GM03348 (cell line): Measurements from ENCODE around the gene BBLN.

ENCODE experiments used
- DNase-seq: peaks from one replicate; pipeline ENCODE4 v3.0.0; 2012; ENCODE audit warnings: low spot score

Gene BBLN

DNA sequence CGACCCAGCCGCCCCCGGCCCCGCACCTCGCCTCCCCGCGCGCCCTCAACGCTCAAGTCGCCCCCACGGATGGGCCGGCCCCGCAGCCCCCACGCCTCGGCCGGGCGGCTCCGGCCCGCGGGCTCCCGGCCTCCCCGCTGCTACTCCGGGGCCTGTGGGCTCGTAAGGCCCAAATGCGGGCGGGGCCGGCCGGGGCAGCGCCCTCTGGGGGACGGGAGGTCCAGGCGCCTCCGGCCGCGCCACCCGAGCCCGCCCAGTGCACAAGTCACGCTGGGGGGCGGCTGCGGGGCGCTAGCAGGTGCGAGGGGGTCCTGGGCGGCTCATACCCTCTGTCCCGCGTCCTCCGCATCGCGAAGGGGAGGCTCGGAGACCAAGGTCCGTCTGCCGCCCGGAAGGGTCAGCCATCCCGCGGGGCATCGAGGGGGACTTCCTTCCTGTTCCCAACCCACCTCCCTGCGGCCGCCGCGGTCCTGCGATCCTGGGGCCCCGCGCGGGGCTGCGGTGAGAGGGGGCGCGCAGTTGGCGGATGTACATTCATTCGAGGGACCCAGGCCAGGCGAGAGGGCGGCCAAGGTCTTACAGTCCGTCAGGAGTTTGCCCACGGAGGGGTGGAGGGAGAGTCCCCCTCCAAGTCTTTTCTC is 31.5 kb downstream of the BBLN start, which contains the start of gene CIZ1:
Gene CIZ1, minus strand, starts transcription at position 167 of the 641 bp plus-strand sequence. CDS start 715 bp downstream, outside the sequence.
- peak; percentile 96 for DNase-seq

DNA sequence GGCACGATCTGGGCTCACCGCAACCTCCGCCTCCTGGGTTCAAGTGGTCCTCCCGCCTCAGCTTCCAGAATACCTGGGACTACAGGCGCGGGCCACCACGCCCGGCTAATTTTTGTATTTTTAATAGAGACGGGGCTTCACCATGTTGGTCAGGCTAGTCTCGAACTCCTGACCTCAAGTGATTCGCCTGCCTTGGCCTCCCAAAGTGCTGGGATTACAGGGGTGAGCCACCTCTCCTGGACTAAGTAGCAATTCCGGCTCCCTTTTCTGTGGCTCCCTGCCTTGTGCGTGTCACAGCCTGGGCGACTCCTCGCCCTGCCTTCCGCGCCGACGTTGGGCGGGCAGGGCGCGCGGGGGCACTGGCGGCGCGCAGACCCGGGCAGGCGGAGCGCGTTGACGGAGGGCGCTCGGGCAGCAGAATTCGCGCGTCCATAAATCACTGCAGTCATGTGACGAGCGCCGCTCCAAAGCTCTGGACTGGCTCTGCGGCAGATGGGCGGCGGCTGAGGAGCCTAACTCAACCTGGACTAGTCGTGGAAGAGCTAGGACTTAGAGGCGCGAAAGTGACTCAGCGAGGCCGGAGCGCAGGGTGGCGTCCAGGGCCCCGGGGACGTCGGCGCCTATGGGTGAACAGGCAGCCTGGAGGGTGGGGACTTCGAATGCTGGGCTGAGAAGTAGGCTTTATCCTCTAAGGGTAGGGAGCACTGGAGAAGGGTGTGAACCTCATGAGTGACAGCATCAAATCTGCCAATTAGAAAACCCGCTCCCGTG is 32.7 kb downstream of the BBLN start:
- peak; percentile 92 for DNase-seq

DNA sequence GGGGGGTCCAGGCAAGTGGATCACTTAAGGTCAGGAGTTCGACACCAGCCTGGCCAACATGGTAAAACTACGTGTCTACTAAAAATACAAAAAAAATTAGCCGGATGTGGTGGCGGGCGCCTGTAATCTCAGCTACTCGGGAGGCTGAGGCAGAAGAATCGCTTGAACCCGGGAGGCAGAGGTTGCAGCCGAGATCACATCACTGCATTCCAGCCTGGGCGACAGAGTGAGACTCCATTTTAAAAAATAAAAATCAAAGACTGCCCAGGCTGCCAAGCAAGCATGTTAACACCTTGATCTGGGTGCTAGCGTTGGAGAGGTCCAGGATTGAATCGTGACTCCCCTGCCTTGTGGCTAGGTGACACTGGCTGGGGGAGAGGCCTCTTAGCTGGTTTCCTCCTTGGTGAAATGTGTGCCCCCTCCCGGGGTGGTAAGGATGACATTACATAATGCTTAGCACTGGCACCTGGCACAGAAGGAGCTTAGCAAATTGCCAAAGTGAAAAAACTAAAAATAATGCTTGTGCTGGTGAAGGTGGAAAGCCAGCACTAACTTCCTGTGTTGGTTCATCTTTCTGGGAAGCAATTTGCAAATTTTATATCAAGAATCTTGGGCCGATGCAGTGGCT is 33.5 kb downstream of the BBLN start:
- no peak for DNase-seq

DNA sequence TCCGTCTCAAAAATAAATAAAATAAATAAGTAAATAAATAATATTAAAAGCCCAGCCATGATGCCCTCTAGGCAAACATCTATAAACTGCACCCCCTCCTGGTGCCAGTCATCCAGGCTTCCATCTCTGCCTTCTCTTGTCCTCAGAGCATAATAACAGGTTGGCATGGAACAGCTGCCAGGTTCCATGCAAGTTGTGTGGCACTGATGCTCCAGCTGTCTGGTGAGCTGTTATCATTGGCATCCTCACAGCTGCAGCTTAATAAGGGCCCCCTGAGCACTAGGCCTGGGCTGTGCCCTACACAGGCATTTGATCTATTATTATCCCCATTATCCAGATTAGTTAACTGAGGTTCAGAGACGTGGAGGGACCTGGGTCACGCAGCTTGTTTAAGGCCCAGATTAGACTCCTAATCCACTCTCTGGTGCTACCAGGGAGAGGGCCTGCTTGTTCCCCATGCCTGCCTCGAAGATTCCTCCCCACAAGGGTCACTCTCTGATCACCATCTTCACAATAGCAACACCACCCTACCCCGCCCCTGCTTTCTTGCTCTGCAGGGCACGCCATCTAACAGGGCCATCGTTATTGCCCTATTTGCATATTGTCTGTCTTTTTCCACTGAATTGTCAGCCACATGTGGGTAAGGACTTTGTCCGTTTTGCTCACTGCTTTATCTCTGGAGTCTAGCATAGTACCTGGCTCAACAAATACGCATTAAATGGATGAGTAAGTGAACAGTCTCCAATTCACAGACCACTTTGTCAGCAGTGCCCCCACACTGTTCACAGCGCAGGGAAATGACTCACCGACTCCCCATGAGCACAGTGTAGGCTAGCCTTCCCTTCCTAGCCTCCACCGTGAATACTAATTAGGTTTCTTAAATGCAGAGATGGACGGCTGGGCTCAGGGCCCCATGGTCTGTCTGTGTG is 41.6 kb downstream of the BBLN start:
- no peak for DNase-seq

DNA sequence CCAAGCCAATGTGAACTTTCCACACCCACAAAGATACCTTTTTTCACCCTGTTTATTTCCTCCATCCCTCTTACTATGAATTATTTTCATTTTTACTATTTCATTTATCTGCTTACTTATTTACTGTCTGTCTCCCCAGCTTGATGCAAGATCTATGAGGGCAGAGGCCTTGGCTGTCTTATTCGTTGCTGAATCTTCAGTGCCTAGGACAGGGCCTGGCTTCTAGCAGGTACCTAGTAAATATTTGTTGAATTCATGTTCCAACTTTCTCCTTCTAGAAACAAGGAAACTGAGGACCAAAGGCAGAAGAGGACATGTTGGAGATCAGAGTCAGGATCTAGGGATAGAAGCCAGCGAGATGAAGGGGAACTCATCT is 42.6 kb downstream of the BBLN start:
- no peak for DNase-seq

DNA sequence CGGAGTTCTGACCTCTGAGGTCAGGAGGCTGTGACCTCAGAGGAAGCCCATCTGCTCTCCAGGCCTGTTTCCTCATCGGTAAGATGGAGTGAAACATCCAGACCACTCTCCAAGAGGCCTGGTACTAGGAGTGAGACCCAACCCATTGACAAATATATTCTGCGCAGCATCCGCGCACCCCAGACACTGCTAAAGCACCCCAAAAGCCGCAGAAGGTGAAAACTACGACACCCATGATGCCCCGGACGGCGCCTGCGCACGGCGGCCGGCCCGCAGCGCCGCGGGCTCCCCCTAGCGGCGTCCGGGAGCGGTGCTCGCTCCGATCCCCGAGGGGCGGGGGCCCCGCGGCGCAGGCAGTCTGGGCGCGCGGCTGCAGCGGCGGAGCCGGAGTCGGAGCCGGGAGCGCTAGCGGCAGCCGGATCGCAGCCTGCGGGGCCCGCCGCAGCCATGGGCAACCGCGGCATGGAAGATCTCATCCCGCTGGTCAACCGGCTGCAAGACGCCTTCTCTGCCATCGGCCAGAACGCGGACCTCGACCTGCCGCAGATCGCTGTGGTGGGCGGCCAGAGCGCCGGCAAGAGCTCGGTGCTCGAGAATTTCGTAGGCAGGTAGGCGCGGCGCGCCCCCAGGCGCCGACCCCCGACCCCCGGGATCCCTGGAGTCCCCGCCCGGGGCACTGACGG is 43.1 kb downstream of the BBLN start, which contains the start of gene DNM1:
Gene DNM1, plus strand, starts transcription at position 356 of the 683 bp plus-strand sequence. Its CDS starts 92 bp downstream, at position 448.
- peak; percentile 99 for DNase-seq

DNA sequence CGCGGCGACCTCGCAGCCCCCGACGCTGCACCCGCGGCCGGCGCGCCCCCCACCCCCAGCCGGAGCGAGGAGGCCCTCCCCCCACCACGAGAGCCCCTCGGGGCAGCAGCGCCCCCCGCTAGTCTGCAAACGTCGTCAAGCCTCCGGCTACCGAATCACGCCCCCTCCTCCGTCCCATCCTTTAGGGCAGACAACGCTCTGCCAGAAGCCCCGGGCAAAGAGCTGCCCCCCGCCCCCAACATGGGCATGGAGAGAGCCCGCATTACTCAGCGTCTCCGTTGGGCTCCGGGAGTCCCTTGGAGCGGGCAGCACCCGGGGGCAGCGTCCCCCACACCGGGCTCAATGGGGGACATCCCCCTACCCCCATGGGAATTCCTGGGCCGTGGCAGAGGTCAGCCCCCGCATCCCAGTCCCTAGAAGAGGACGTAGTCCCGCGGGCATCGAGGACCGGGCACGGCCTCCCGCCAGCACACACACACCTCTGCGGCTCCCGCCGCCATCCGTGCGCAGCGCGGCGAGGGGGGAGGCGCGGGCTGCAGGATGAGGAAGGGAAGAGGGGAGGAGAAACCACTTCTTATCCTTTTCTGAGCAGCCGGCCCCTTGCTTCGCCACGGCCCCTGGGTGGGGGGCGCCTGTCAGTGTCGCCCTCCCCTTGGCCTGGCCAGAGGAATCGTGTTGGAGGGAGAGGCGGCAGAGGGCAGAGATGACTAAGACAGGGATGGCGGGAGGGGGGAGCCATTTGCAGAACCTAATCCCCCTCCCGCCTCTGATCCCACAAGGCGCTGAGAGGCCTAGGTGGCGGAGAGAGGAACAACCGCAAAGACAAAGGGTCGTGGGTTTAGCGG is 43.9 kb downstream of the BBLN start:
- peak; percentile 71 for DNase-seq

DNA sequence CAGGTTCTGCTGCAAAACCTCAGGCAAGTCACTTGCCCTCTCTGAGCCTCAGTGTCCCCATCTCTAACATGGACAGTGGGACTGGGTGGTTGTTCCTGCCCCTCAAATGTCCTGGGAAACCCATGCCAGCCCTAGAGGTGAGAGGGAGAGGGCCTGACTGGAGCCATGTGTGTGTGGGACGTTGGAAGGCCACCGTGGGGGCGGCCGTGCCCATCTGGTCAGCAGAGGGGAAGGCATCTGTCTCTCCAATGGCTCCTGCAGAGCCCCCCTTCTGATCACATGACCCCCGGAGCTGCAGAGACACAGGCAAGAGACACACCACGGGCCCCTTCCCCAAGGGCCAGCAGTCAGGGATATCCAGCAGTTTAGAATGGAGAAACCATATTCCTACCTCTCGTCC is 44.8 kb downstream of the BBLN start:
- no peak for DNase-seq

DNA sequence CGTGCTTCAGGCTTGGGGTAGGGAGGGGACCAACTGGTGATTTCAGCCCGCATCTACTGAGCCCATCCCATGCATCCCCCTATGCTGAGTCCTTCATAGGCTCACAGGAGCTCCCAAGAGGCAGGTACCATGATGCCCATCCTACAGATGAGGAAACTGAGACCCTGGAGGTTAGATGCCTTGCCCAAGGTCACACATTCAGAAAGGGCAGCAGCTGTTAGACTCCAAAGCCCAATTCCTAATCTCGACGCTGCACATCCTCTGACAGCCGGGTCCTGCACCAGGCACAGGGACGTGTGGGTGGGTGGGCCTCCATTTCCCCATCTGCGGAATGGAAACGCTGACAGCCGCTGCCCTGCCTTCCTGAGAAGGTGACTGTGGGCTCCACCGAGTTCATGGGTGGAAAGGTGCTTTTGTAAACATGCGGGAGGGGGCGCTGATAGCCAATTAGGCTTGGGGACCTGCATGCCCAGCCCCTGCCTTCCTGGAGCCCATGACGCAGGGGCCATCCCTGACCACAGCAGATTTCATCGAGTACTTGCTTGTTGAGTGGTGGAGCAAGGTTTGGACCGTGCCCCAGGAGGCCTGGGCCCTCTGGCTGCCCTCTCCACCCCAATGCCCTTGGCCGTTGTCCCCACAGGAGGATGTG is 45.4 kb downstream of the BBLN start:
- no peak for DNase-seq

DNA sequence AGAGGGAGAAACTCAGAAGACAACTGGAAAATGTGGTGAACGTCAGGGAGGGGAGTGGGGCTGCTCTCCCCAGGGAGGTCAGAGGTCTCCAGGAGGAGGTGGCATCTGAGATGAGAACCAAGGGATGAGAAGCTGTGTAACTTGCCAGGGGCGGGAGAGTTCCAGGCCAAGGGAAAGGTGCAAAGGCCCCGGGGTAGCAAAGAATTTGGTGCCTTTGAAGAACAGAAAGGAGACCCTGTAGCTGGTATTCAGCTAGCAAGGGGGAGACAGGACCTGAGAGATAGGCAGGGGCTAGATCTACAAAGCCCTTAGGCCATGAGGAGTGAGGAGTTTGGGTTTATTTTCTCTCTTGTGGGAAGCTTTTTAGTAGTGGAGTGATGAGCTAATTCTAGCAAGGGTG is 46.4 kb downstream of the BBLN start:
- no peak for DNase-seq

DNA sequence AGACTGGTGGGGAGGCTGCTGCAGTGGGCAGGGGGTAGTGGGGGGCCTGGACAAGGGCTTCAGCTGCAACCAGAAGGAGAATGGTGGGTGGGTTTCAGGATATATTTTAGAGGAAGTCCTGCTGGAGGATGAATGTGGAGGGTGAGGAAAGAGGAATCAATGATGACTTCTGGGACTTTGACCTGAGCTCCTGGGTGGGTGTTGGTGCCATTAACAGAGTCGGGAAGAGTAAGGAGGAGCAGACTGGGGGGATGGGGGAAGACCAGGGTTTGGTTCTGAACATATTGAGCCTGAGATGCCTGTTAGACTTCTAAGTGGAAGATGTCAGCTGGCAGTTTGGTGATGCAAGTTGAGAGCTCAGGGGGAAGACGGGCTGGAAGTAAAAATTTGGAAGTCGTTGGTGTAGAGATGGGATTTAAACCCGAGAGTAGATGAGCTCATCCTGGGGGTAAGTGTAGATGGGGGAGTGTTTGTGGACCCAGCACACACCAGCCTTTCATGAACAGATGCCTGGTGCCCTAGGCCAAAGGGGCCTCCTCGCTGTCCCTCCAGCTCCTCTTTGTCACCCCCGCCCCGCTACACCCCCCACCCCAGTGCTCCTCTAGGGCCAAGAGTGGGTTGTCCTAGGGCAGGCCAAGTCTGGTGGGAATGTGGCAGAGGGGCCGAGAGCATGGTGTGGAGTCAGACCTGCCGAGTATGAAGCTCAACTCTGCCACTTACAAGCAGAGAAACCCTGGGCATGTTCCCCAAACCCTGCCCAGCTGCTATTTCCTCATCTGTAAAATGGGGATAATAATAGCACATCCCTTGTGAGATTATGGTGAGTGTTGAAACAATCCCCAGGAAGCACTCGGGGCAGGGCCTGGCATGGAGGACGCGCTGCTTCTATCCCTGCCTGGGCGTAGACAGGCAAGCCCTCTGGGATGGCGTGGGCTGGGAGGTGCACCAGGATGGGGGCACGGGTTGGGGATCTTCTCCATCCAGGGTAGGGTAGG is 47.1 kb downstream of the BBLN start:
- DNase-seq: no peak

DNA sequence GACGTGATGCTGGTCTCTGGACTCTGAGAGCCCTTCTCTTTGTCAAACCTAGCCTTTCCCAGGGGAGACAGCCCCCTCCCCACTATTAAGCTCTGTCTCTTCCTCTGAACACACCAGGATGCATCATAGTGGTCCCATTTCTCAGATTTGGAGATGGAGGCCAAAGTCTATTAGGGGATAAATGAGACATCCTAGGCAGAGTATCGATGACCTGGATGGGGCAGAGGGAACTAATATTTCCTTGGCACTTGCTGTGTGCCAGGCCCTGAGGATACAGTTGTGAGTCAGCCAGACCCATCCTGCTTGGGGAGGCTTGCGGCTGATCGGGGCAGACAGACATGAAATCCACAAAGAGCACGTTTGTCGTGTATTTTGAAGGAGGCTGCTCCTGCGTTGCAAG is 48.3 kb downstream of the BBLN start:
- no peak for DNase-seq

DNA sequence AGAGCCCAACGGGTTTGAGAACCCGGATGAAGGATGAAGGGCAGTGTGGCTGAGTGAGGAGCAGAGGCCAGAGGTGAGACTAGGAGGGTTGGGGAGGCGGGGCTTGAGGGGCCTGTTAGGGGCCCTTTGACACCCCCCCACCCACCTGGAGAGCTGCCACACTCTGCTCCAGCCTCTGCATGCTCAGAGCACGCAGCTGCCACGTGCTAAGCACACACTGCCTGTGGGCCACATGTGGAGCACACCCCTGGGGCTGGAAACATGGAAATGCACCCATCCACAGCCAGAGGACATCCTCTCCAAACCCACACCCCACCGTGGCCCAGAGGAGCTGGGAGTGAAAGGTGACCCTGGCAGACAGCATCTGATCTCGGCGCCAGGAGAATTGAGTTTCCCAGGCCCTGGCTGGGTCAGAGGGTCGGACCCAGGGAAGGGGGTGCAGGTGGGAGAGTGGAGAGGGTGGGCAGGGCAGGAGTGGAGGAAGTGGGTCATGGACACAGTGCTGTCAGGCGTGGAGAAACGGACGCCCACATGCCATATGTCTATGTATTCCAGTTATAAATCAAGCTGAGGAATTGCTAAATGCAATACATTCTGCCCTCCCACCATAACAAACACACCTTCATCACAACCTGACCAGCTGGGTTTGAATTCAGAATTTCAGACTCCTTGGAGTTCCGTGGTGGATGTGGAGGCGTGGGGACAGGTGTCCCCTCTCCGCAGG is 49.0 kb downstream of the BBLN start:
- DNase-seq: no peak

DNA sequence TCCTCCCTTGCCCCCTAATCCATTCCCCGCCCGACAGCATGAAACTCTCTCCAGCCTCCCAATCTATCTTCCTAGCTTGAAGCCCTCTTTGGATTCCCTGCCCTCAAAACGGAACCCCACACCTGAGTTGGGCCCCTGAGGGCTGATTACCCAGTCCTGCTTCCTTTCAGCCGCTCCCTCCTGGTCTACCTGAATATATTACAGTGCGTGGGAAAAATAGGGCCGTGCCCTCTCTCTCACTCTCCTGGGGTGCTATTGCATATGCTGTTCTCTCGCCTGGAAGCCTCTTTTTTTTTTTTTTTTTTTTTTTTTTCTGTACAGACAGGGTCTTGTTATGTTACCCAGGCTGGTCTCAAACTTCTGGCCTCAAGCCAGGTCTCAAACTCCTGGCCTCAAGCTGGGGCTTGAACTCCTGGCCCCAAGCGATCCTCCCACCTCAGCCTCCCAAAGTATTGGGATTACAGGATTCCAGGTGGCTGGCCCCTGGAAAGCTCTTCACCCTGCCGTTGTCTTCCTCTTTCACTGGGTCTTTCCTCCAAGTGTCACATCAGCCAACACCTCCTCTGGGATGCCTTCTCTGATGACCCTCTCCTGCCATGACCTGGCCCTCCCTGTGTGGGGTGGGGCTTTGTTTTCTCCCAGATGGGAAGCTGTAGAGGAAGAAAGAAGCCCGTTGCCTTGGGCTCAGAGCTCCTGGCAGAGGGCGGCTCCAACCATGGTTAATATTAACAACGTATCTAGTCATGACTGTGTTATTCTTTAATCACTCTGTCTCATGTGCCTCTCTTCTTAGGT is 51.3 kb downstream of the BBLN start:
- no peak for DNase-seq

DNA sequence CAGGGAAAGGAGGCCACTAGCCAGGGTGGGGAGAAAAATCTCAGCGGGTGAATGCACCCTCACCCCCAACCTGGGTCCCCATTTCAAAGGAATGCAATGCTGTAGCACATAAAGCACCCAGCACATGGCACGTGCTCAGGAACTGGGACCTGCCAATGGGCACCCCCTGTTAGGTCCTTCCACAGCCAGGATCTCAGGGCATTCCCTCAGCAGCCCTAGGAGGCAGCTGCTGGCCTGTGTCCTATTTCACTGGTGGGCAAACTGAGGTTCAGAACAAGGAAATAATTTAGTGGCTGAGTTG is 51.9 kb downstream of the BBLN start:
- DNase-seq: no peak
